HCT116 (cell line): ENCODE data around the gene CFAP46. TPM values are rescaled to one million over a fixed set of nuclear protein-coding genes. Genes with fewer than 3 reads are reported as not detected.

Experiments used
- ATAC-seq: fragments of 200-7000 bp; cut with Tn5 transposase; 2 replicates; pipeline ENCODE4 v1.9.1; 2020; ENCODE audit warnings: mild to moderate bottlenecking, moderate library complexity
- BruUV-seq: library from RNA; stranded (reverse); fragments of 400-500 nt; replicated peaks from 2 replicates; lab custom pipeline; 2021; lab: Mats Ljungman, UMichigan
- CTCF ChIA-PET: fragments of 300-600 bp; sonication (Branson Sonifier 250); formaldehyde crosslinking; loops from one replicate; lab custom pipeline; 2021; ENCODE audit warnings: antibody characterized with exemption; lab: Charles Lee
- POLR2A ChIA-PET: fragments of 300-600, 350-600 bp; sonication (Branson Sonifier 250); formaldehyde crosslinking; loops from one replicate; lab custom pipeline; 2021; ENCODE audit warnings: antibody characterized with exemption; lab: Charles Lee
- RAD21 ChIA-PET, 2 experiments: fragments of 300-600 bp; sonication (Branson Sonifier 250); formaldehyde crosslinking; loops; one replicate each; lab custom pipeline; 2023; ENCODE audit warnings: low total read pairs in 2 of 2; ENCODE audit not compliant: uncharacterized antibody in 2 of 2, unreplicated experiment in 2 of 2, low non-redundant PET in 1 of 2; lab: Charles Lee
- DNase-seq: peaks from one replicate; pipeline ENCODE4 v3.0.0-alpha.2; 2010; ENCODE audit warnings: low read depth, low spot score
- H2AFZ ChIP-seq: fragments of 200-600 bp; shearing (Covaris generic), sonication (generic); 2 replicates; pipeline ENCODE4 v1.6.1; 2017; ENCODE audit warnings: low read depth, mixed run types, mixed read lengths, antibody characterized with exemption, low read length; ENCODE audit not compliant: poor library complexity, severe bottlenecking
- H3K27ac ChIP-seq: 2 replicates; pipeline ENCODE4 v1.5.1; 2012; ENCODE audit warnings: low read depth, low read length
- H3K27me3 ChIP-seq: fragments of 200-600 bp; sonication (generic); 2 replicates; pipeline ENCODE4 v1.6.1; 2016; ENCODE audit warnings: mixed run types, low read length, mixed read lengths; ENCODE audit not compliant: insufficient read depth
- H3K36me3 ChIP-seq, 2 experiments: fragments of 200-500 bp in 1 of 2; fragments of 200-600 bp in 1 of 2; sonication (Bioruptor generic) in 1 of 2; sonication (generic) in 1 of 2; 2 replicates each; pipeline versions ENCODE4 v1.5.1 to v1.6.1; 2014 to 2016; ENCODE audit warnings: low read length in 2 of 2, inconsistent platforms in 1 of 2, mixed read lengths in 1 of 2, mixed run types in 1 of 2; ENCODE audit not compliant: insufficient read depth in 2 of 2, control insufficient read depth in 1 of 2
- H3K4me1 ChIP-seq, 2 experiments: fragments of 200-600 bp in 1 of 2; sonication (generic) in 1 of 2; 2 replicates each; pipeline versions ENCODE4 v1.5.1 to v1.6.1; 2012 to 2017; ENCODE audit warnings: low read length in 2 of 2, inconsistent platforms in 1 of 2, mild to moderate bottlenecking in 1 of 2, mixed read lengths in 1 of 2, mixed run types in 1 of 2, moderate library complexity in 1 of 2; ENCODE audit not compliant: insufficient read depth in 2 of 2, control insufficient read depth in 1 of 2
- H3K4me2 ChIP-seq: fragments of 200-600 bp; sonication (generic); 2 replicates; pipeline ENCODE4 v1.6.1; 2017; ENCODE audit warnings: mixed run types, low read length, mixed read lengths
- H3K4me3 ChIP-seq, 2 experiments: fragments of 200-600 bp in 1 of 2; sonication (generic) in 1 of 2; replicated peaks in 1 of 2; 2 replicates each; pipeline ENCODE4 v1.5.1; 2011 to 2016; ENCODE audit warnings: low read length in 2 of 2, control low read depth in 1 of 2, low read depth in 1 of 2, mild to moderate bottlenecking in 1 of 2, mixed read lengths in 1 of 2, mixed run types in 1 of 2
- H3K79me2 ChIP-seq: fragments of 200-600 bp; sonication (generic); 2 replicates; pipeline ENCODE4 v1.6.1; 2017; ENCODE audit warnings: mild to moderate bottlenecking, mixed run types, low read length, moderate library complexity, mixed read lengths; ENCODE audit not compliant: insufficient read depth
- H3K9ac ChIP-seq: fragments of 200-600 bp; sonication (generic); 2 replicates; pipeline ENCODE4 v1.6.1; 2016; ENCODE audit warnings: low read length, mixed read lengths
- H3K9me2 ChIP-seq: fragments of 200-600 bp; sonication (generic), shearing (Covaris generic); 2 replicates; pipeline ENCODE4 v1.6.1; 2017; ENCODE audit warnings: mixed run types, mild to moderate bottlenecking, moderate library complexity; ENCODE audit not compliant: insufficient read depth
- H3K9me3 ChIP-seq, 2 experiments: fragments of 200-500 bp in 1 of 2; fragments of 200-600 bp in 1 of 2; sonication (Bioruptor generic) in 1 of 2; sonication (generic) in 1 of 2; 2 replicates each; pipeline ENCODE4 v1.6.1; 2014 to 2017; ENCODE audit warnings: low read length in 2 of 2, mixed read lengths in 2 of 2, inconsistent platforms in 1 of 2, low read depth in 1 of 2, mild to moderate bottlenecking in 1 of 2, mixed run types in 1 of 2, moderate library complexity in 1 of 2; ENCODE audit not compliant: control insufficient read depth in 1 of 2, insufficient read depth in 1 of 2
- H4K20me1 ChIP-seq: fragments of 200-600 bp; sonication (generic), shearing (Covaris generic); 2 replicates; pipeline ENCODE4 v1.6.1; 2017; ENCODE audit warnings: mixed run types, mild to moderate bottlenecking, moderate library complexity; ENCODE audit not compliant: insufficient read depth
- CBX3 ChIP-seq: IDR thresholded peaks from 2 replicates; pipeline ENCODE4 v1.6.1; 2012; ENCODE audit warnings: low read depth
- CEBPB ChIP-seq: IDR thresholded peaks from 2 replicates; pipeline ENCODE4 v1.6.1; 2012; ENCODE audit warnings: low read depth
- CTCF ChIP-seq, 3 experiments: fragments of 200-600 bp in 1 of 3; sonication (generic) in 1 of 3; IDR thresholded peaks in 2 of 3; conservative IDR thresholded peaks in 1 of 3; 2 replicates each; pipeline ENCODE4 v1.5.1; 2012 to 2017; ENCODE audit warnings: low read depth in 2 of 3, low read length in 2 of 3, antibody characterized with exemption in 1 of 3, borderline replicate concordance in 1 of 3, control low read depth in 1 of 3, mild to moderate bottlenecking in 1 of 3, mixed read lengths in 1 of 3, mixed run types in 1 of 3, moderate library complexity in 1 of 3; ENCODE audit not compliant: insufficient read depth in 1 of 3
- EGR1 ChIP-seq: IDR thresholded peaks from 2 replicates; pipeline ENCODE4 v1.6.1; 2012; ENCODE audit warnings: low read depth
- ELF1 ChIP-seq: IDR thresholded peaks from 2 replicates; pipeline ENCODE4 v1.6.1; 2012; ENCODE audit warnings: low read depth, borderline replicate concordance
- EZH2 ChIP-seq: fragments of 200-600 bp; sonication (generic); IDR thresholded peaks from 2 replicates; pipeline ENCODE4 v1.6.1; 2017; ENCODE audit warnings: antibody characterized with exemption, mixed run types
- JUND ChIP-seq: IDR thresholded peaks from 2 replicates; pipeline ENCODE4 v1.6.1; 2012
- MAX ChIP-seq: IDR thresholded peaks from 2 replicates; pipeline ENCODE4 v1.6.1; 2012
- RAD21 ChIP-seq: IDR thresholded peaks from 2 replicates; pipeline ENCODE4 v1.6.1; 2012; ENCODE audit warnings: low read depth, mild to moderate bottlenecking
- SIN3A ChIP-seq: IDR thresholded peaks from 2 replicates; pipeline ENCODE4 v1.6.1; 2012; ENCODE audit warnings: low read depth
- SP1 ChIP-seq: IDR thresholded peaks from 2 replicates; pipeline ENCODE4 v1.6.1; 2012; ENCODE audit warnings: low read depth
- SRF ChIP-seq: IDR thresholded peaks from 2 replicates; pipeline ENCODE4 v1.6.1; 2012; ENCODE audit warnings: low read depth
- TCF7L2 ChIP-seq: IDR thresholded peaks from 2 replicates; pipeline ENCODE4 v1.7.0; 2011; ENCODE audit warnings: borderline replicate concordance, inconsistent platforms; ENCODE audit not compliant: insufficient read depth, insufficient read length; ENCODE audit errors: extremely low read depth
- YY1 ChIP-seq: IDR thresholded peaks from 2 replicates; pipeline ENCODE4 v1.6.1; 2011; ENCODE audit warnings: low read length, low read depth, moderate library complexity, mild to moderate bottlenecking; ENCODE audit not compliant: insufficient replicate concordance; ENCODE audit errors: extremely low read depth
- ZBTB33 ChIP-seq: IDR thresholded peaks from 2 replicates; pipeline ENCODE4 v1.6.1; 2011; ENCODE audit warnings: mild to moderate bottlenecking, low read length, moderate library complexity; ENCODE audit not compliant: insufficient replicate concordance; ENCODE audit errors: extremely low read depth
- ZFX ChIP-seq: fragments of 450-650 bp; IDR thresholded peaks from 2 replicates; pipeline ENCODE4 v1.6.1; 2017
- ZNF274 ChIP-seq: fragments of 200-500 bp; sonication (Bioruptor generic); IDR thresholded peaks from 2 replicates; pipeline ENCODE4 v1.6.1; 2014; ENCODE audit warnings: mild to moderate bottlenecking, low read depth, low read length, inconsistent platforms
- intact Hi-C: fragments of 100-400 bp; cut with micrococcal nuclease; formaldehyde crosslinking; loops from 2 replicates; pipeline ENCODE4 v1.10.0; 2022
- total RNA-seq: library from RNA; stranded (reverse); gene quantifications from one replicate; pipeline ENCODE4 v1.2.1, GENCODE V29; 2021; ENCODE audit not compliant: unreplicated experiment

The CFAP46 gene
- total RNA-seq, 1 experiment from 2014 or later, result 1.4 TPM

GRCh38 chr10:132878730-132879407, 63.5 kb downstream of the CFAP46 start:
- Histone ChIP-seq H3K9ac (no peak overlapping the region), H3K36me3 (no peaks in the 10 kb centered on the region), H3K4me3 (no peak overlapping the region), H3K4me1 (no peaks in the 10 kb centered on the region), H3K9me2 (no peaks in the 10 kb centered on the region), H4K20me1 (no peaks in the 10 kb centered on the region), H3K9me3 (no peaks in the 10 kb centered on the region), H3K27me3 (no peaks in the 10 kb centered on the region), H3K79me2 (no peaks in the 10 kb centered on the region), H2AFZ (no peak overlapping the region), H3K27ac (no peak overlapping the region), H3K4me2 (no peak overlapping the region)
- no peak for TF ChIP-seq CEBPB
- no peak for TF ChIP-seq JUND
- no peak for TF ChIP-seq TCF7L2
- no peak for TF ChIP-seq RAD21
- TF ChIP-seq CTCF (IDR thresholded peaks at IDR 0.05 in 2 of 3, conservative IDR thresholded peaks at IDR 0.05 in 1 of 3; ENCODE audit: borderline replicate concordance in 1 of 3, insufficient read depth in 1 of 3, low read depth in 2 of 3, low read length in 2 of 3), result no peak
- no peak for TF ChIP-seq EZH2
- TF ChIP-seq YY1, result no peak
- TF ChIP-seq SRF, result no peak
- no peak for TF ChIP-seq MAX
- TF ChIP-seq ELF1, result no peak
- no peak for TF ChIP-seq SP1
- TF ChIP-seq ZFX, result no peak
- no peak for TF ChIP-seq ZNF274
- no peak for TF ChIP-seq SIN3A
- no peak for TF ChIP-seq CBX3
- no peak for TF ChIP-seq ZBTB33
- no peak for TF ChIP-seq EGR1
- POLR2A ChIA-PET, result no interaction called here
- RAD21 ChIA-PET, result no interaction called here
- no peak for DNase-seq
- intact Hi-C loops, result no loop called here
- CTCF ChIA-PET, result no interaction called here
- no peak for ATAC-seq
- no TSS peak for BruUV-seq
